DOHH2 (cell line): ENCODE measurements around the gene NLRC3.

ENCODE experiments used
- H3F3A ChIP-seq: fragments of 200-600 bp; sonication (generic), shearing (Covaris generic); 2 replicates; pipeline ENCODE4 v1.6.0; 2016; ENCODE audit warnings: antibody characterized with exemption, mild to moderate bottlenecking; ENCODE audit not compliant: control insufficient read depth, insufficient read depth
- H3K27ac ChIP-seq: fragments of 200-600 bp; sonication (generic); 2 replicates; pipeline ENCODE4 v1.5.1; 2014; ENCODE audit warnings: low read depth, mild to moderate bottlenecking, low read length, moderate library complexity
- H3K27me3 ChIP-seq: fragments of 200-600 bp; sonication (generic); 2 replicates; pipeline ENCODE4 v1.6.1; 2014; ENCODE audit warnings: mild to moderate bottlenecking, low read length, mixed read lengths; ENCODE audit not compliant: control insufficient read depth
- H3K36me3 ChIP-seq: fragments of 200-600 bp; sonication (generic); 2 replicates; pipeline ENCODE4 v1.6.1; 2014; ENCODE audit warnings: mild to moderate bottlenecking, low read length, moderate library complexity, mixed read lengths; ENCODE audit not compliant: control insufficient read depth
- H3K4me1 ChIP-seq: fragments of 200-600 bp; sonication (generic); 2 replicates; pipeline ENCODE4 v1.6.1; 2014; ENCODE audit warnings: mild to moderate bottlenecking, low read length, mixed read lengths; ENCODE audit not compliant: control insufficient read depth
- H3K4me2 ChIP-seq: fragments of 200-600 bp; sonication (generic); 2 replicates; pipeline ENCODE4 v1.6.0; 2014; ENCODE audit warnings: mild to moderate bottlenecking, low read length, moderate library complexity
- H3K4me3 ChIP-seq: fragments of 200-600 bp; sonication (generic); 2 replicates; pipeline ENCODE4 v1.5.1; 2014; ENCODE audit warnings: mild to moderate bottlenecking, low read length, mixed read lengths
- H3K79me2 ChIP-seq: fragments of 200-600 bp; sonication (generic); 2 replicates; pipeline ENCODE4 v1.6.1; 2014; ENCODE audit warnings: mild to moderate bottlenecking, low read length, mixed read lengths; ENCODE audit not compliant: control insufficient read depth
- H3K9me2 ChIP-seq: fragments of 200-600 bp; sonication (generic); replicated peaks from 2 replicates; pipeline ENCODE4 v1.6.1; 2014; ENCODE audit warnings: mild to moderate bottlenecking, low read length, mixed read lengths; ENCODE audit not compliant: control insufficient read depth
- H3K9me3 ChIP-seq: fragments of 200-600 bp; sonication (generic); 2 replicates; pipeline ENCODE4 v1.6.1; 2014; ENCODE audit warnings: antibody characterized with exemption, low read length, mixed read lengths; ENCODE audit not compliant: control insufficient read depth, insufficient read depth
- H4K20me1 ChIP-seq: fragments of 200-600 bp; sonication (generic); 2 replicates; pipeline ENCODE4 v1.6.0; 2014; ENCODE audit warnings: low read depth, mild to moderate bottlenecking, antibody characterized with exemption, low read length, moderate library complexity; ENCODE audit not compliant: control insufficient read depth, insufficient read depth
- CTCF ChIP-seq: fragments of 200-600 bp; sonication (generic); IDR thresholded peaks from one replicate; pipeline ENCODE4 v1.5.1; 2014; ENCODE audit warnings: antibody characterized with exemption, mild to moderate bottlenecking, low read depth, low read length; ENCODE audit not compliant: poor library complexity, severe bottlenecking
- EZH2phosphoT487 ChIP-seq: fragments of 200-600 bp; sonication (generic); IDR thresholded peaks from 2 replicates; pipeline ENCODE4 v1.6.1; 2017; ENCODE audit warnings: borderline replicate concordance, mild to moderate bottlenecking, antibody characterized with exemption, low read length, moderate library complexity, mixed read lengths

Gene NLRC3

GRCh38 chr16:3496386-3496785 lies 80.8 kb downstream of the NLRC3 start:
- H3K4me3 ChIP-seq, result no peak overlapping the region
- no peak for TF ChIP-seq CTCF
- TF ChIP-seq EZH2phosphoT487, result no peak
- peaks cover 3% of the 10 kb centered on the region for H3K79me2 ChIP-seq

GRCh38 chr16:3495176-3495575 lies 82.0 kb downstream of the NLRC3 start, which contains the start of gene C16orf90:
TSS of gene C16orf90 (minus strand) at chr16:3495489. CDS start at chr16:3495421, 68 bp downstream.
- no peaks in the 10 kb centered on the region for H3K9me3 ChIP-seq
- no peak for TF ChIP-seq EZH2phosphoT487
- TF ChIP-seq CTCF, result no peak
- no peaks in the 10 kb centered on the region for H4K20me1 ChIP-seq
- no peak within 1 kb of the TSS for H3K4me3 ChIP-seq
- H3K36me3 ChIP-seq, result no peaks in the 10 kb centered on the region
- peaks cover 5% of the 10 kb centered on the region; the same call in 1 of the 2 replicates for H3F3A ChIP-seq
- no peaks in the 10 kb centered on the region for H3K9me2 ChIP-seq
- H3K27me3 ChIP-seq, result no peaks in the 10 kb centered on the region
- no peak within 1 kb of the TSS for H3K4me2 ChIP-seq
- no peaks in the 10 kb centered on the region for H3K79me2 ChIP-seq
- H3K27ac ChIP-seq, result no peak within 1 kb of the TSS
- peaks cover 14% of the 10 kb centered on the region for H3K4me1 ChIP-seq

More at GRCh38 chr16:3496386-3496785, 80.8 kb downstream of the NLRC3 start:
- Histone ChIP-seq H3K4me1 (peaks cover 20% of the 10 kb centered on the region), H3K27me3 (no peaks in the 10 kb centered on the region), H3K4me2 (no peak overlapping the region), H3K9me3 (no peaks in the 10 kb centered on the region), H3K27ac (no peak overlapping the region), H3F3A (peaks cover 5% of the 10 kb centered on the region; the same call in 1 of the 2 replicates), H4K20me1 (no peaks in the 10 kb centered on the region), H3K9me2 (no peaks in the 10 kb centered on the region), H3K36me3 (no peaks in the 10 kb centered on the region)

- Histone ChIP-seq H3K79me2 (no peaks in the 10 kb centered on the region), H3F3A (peaks cover 5% of the 10 kb centered on the region; the same call in 1 of the 2 replicates), H3K9me3 (no peaks in the 10 kb centered on the region), H3K4me2 (no peak overlapping the region), H3K4me1 (peaks cover 7% of the 10 kb centered on the region), H3K9me2 (no peaks in the 10 kb centered on the region), H3K27ac (no peak overlapping the region), H3K4me3 (no peak overlapping the region), H3K36me3 (no peaks in the 10 kb centered on the region), H3K27me3 (no peaks in the 10 kb centered on the region), H4K20me1 (no peaks in the 10 kb centered on the region)
- TF ChIP-seq CTCF, result no peak
- no peak for TF ChIP-seq EZH2phosphoT487
Measured at GRCh38 chr16:3494386-3494973, 82.7 kb downstream of the NLRC3 start.

- Histone ChIP-seq H3K9me3 (no peaks in the 10 kb centered on the region), H3K27me3 (no peaks in the 10 kb centered on the region), H3K4me1 (no peaks in the 10 kb centered on the region), H3K9me2 (no peaks in the 10 kb centered on the region), H3K4me2 (no peak overlapping the region), H3F3A (peaks cover 4% of the 10 kb centered on the region; the same call in 1 of the 2 replicates), H3K4me3 (no peak overlapping the region), H4K20me1 (no peaks in the 10 kb centered on the region), H3K79me2 (no peaks in the 10 kb centered on the region), H3K27ac (no peak overlapping the region), H3K36me3 (no peaks in the 10 kb centered on the region)
- TF ChIP-seq CTCF (no peak), EZH2phosphoT487 (no peak)
Measured at GRCh38 chr16:3492356-3492755, 84.8 kb downstream of the NLRC3 start.
